GM12801 (cell line): Measurements from ENCODE around the gene YJEFN3.

Experiments used
- CTCF ChIP-seq: IDR thresholded peaks from one replicate; pipeline ENCODE4 v1.5.1; 2011; ENCODE audit warnings: control low read depth; ENCODE audit not compliant: insufficient read length; ENCODE audit errors: extremely low read depth

The YJEFN3 gene

GRCh38 chr19:19534556-19535265 lies 6.0 kb downstream of the YJEFN3 start:
- TF ChIP-seq CTCF, result no peak

GRCh38 chr19:19535311-19536191 lies 6.8 kb downstream of the YJEFN3 start:
- TF ChIP-seq CTCF, result no peak

- TF ChIP-seq CTCF, result no peak
These were observed 8.7 kb downstream of the YJEFN3 start for GRCh38 chr19:19537075-19538048.

GRCh38 chr19:19538061-19538784 lies 9.5 kb downstream of the YJEFN3 start, which contains the start of gene CILP2:
TSS of gene CILP2 (plus strand) at chr19:19538265. CDS start at chr19:19538350, 85 bp downstream.
- TF ChIP-seq CTCF, result no peak

- no peak for TF ChIP-seq CTCF
These were observed 10.1 kb downstream of the YJEFN3 start for GRCh38 chr19:19538785-19539166.

- TF ChIP-seq CTCF, result no peak
These were observed 11.0 kb downstream of the YJEFN3 start for GRCh38 chr19:19539698-19540063.
